Stimulated activated CD8-positive, alpha-beta memory T cell treated with anti-CD3 and anti-CD28 coated beads, Interleukin-4, amount 100 ng/mL, for 4 hours (primary cell): ENCODE results near the gene USP32.
"Not testable (repeated sequence)": the region's sequence is repeated elsewhere in the genome, so short reads cannot be mapped to it uniquely, and the experiment has no call there.

ENCODE experiments used
- DNase-seq, 2 donors: peaks; one replicate each; pipeline ENCODE4 v3.0.0-alpha.2; 2020; ENCODE audit warnings: low read depth in 2 of 2, low spot score in 1 of 2

USP32 gene, protein sequence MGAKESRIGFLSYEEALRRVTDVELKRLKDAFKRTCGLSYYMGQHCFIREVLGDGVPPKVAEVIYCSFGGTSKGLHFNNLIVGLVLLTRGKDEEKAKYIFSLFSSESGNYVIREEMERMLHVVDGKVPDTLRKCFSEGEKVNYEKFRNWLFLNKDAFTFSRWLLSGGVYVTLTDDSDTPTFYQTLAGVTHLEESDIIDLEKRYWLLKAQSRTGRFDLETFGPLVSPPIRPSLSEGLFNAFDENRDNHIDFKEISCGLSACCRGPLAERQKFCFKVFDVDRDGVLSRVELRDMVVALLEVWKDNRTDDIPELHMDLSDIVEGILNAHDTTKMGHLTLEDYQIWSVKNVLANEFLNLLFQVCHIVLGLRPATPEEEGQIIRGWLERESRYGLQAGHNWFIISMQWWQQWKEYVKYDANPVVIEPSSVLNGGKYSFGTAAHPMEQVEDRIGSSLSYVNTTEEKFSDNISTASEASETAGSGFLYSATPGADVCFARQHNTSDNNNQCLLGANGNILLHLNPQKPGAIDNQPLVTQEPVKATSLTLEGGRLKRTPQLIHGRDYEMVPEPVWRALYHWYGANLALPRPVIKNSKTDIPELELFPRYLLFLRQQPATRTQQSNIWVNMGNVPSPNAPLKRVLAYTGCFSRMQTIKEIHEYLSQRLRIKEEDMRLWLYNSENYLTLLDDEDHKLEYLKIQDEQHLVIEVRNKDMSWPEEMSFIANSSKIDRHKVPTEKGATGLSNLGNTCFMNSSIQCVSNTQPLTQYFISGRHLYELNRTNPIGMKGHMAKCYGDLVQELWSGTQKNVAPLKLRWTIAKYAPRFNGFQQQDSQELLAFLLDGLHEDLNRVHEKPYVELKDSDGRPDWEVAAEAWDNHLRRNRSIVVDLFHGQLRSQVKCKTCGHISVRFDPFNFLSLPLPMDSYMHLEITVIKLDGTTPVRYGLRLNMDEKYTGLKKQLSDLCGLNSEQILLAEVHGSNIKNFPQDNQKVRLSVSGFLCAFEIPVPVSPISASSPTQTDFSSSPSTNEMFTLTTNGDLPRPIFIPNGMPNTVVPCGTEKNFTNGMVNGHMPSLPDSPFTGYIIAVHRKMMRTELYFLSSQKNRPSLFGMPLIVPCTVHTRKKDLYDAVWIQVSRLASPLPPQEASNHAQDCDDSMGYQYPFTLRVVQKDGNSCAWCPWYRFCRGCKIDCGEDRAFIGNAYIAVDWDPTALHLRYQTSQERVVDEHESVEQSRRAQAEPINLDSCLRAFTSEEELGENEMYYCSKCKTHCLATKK (N-terminal part only)

DNA sequence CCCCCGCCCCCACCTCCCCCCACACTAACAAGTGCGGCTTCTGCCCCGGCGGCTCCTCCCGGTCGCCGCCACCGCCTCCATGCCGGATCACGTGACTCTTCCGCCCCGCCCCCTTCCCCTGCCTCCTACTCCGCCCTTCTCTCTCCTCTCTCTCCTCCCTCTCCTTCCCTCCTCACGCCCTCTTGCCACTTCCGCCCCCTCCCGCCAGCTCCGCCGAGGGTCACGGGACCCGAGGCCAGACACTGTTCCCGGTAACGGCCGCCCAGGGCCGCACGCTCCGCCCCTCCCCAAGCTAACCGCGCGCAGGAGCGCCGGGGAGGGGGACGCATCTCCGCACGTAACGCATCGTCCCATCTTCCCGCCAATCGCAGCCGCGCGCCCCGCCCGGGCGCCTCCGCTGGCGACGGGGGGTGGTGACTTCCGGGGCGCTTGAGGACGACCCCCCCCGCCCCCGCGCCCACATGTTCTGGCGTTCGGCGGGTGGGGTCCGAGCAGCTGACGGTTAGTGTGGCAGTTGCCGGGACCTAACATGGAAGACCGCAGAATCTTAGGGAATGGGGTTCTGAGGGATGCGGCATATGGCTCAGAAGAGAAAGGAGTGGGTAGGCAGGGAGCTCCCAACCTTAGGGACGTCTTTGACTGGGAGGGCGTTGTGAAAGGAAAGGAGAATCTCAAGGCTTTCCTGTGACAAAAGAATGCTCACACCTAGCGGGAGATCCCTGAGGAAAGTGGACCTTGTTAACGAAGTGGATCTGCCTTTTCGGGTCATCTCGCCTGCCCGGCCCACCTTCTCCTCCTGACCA is at the start of gene USP32:
Gene USP32 (minus strand): TSS at position 92 of the 803 bp plus-strand sequence. CDS start 194 bp downstream, outside the sequence.
- DNase-seq: peak; percentile 95 to 97

DNA sequence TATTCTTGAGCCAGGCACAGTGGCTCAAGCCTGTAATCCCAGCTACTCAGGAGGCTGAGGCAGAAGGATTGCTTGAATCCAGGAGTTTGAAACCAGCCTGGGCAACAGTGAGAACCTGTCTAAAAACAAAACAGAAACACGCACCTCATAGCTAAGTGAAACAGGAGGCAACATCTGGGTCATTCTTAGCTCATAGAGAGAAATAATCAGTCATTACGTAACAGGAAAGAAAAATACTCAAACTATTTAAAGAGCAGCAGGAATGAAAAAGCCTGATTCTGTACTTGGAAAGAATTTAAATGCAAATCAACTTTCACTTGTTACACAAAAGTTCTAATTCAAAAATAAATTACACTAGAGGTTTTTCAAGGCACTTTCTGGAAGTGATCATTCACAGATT is 47.6 kb upstream of the USP32 start:
- DNase-seq: no peak

DNA sequence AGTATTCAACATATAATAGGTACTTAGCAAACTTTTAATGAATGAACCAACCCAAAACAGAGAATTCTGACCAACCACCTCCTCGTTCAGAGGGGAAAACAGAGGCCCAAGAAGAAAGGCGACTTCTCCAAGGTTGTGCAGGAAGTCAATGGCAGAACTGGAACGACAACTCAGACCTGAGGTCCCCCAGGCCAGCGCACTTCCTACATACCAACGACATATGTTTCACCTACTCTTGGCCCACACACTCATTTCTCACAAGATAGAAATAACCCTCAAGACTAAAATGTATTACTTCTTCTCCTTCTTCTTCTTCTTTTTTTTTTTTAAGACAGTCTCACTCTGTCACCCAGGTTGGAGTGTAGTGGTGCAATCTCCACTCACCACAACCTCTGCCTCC is 44.7 kb upstream of the USP32 start:
- no peak for DNase-seq

DNA sequence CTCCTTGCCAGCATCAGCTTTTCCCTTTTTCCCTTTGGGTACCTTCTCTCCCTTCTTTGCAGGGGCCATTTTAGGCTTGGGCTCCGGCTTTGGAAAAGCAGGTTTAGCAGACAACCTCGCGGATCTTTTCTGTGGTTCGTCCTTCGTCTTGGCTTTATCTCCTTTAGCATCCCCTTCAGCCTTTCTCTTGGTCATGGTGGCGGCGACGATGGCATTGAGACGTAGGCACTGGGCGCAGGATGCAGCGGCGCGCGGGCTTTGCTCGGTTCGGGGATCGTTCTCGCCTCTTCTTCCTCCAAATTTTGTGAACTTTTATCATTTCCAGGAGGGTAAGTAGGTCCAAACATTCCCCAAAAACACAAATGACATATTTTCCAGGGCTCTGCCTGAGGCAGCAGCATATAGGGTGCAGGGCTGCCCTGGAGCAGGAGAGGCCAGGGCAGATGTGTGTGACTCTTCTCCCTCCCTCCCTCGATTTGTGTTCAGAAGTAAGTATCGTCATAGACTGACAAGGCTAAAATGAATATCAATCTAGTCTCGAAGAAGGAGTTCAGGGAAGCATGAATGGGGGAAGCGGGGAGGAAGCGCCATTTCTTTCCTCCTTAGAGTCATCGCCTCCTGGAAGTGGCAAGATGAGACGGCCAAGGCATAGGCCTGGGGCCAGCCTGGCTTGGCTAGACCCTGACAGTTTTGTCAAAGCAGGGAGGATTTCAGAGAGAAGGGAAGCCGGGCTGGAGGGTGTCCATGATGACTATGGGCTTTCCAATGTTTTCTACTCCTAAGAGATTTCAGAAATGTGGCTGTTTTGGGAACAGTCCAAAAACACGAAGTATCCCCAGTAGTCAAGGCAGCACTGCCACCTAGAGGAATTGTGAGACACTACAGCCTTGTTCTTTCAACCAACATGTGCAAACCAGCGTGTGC is 43.6 kb upstream of the USP32 start:
- DNase-seq: peak in 1 of 2 donors; percentile 26

DNA sequence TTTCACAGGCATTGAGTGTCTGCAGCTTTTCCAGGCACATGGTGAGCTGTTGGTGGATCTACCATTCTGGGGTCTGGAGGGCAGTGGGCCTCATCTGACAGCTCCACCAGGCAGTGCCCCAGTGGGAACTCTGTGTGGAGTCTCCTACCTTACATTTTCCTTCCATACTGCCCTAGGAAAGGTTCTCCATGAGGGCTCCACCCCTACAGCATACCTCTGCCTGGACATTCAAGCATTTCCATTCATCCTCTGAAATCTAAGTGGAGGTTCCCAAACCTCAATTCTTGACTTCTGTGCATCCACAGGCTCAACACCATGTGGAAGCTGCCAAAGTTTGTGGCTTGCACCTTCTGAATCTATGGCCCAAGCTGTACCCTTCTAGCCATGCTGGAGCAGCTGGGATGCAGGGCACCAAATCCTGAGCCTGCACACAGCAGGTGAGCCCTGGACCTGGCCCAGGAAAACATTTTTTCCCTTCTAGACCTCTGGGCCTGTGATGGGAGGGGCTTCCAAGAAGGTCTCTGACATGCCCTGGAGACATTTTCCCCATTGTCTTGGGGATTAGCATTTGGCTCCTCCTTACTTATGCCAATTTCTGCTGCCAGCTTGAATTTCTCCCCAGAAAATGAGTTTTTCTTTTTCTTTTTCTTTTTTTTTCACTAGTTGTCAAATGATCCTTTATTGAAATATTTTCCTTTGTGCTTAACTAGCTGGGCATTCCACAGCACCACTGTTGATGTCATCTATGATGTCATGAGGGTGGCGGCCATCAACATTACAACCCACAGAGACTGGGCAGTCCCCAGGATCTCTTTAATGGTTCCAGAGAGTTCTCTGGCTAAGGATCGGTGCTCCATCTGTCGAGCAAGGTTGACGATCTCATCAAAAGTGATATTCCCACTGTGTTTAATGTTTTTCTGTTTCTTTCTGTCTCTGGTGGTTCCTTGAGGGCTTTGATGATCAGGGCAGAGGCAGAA is 41.4 kb upstream of the USP32 start:
- DNase-seq: not testable (repeated sequence)

DNA sequence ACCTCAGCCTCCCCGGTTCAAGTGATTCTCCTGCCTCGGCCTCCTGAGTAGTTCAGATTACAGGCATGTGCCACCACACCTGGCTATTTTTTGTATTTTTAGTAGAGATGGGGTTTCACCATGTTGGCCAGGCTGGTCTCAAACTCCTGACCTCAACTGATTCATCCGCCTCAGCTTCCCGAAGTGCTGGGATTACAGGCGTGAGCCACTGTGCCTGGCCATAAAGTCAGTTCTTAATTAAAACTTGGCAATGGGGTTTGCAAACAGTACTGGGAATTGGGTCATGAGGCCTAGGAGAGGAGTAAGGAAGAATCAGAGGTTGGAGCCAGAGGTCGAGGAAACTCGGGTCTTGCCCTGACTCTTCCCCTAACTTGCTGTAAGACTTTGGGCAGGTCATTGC is 38.6 kb upstream of the USP32 start:
- DNase-seq: not testable (repeated sequence)

DNA sequence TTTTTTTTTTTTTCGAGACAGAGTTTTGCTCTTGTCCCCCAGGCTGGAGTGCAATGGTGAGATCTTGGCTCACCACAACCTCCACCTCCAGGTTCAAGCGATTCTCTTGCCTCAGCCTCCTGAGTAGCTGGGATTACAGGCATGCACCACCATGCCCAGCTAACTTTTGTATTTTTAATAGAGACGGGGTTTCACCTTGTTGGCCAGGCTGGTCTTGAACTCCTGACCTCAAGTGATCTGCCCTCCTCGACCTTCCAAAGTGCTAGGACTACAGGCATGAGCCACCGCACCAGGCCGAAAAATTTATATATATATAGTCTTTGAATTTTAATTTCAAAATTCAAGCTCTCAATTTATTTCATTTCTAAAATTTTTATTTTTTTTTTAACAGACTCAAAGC is 36.6 kb upstream of the USP32 start:
- not testable (repeated sequence) for DNase-seq

DNA sequence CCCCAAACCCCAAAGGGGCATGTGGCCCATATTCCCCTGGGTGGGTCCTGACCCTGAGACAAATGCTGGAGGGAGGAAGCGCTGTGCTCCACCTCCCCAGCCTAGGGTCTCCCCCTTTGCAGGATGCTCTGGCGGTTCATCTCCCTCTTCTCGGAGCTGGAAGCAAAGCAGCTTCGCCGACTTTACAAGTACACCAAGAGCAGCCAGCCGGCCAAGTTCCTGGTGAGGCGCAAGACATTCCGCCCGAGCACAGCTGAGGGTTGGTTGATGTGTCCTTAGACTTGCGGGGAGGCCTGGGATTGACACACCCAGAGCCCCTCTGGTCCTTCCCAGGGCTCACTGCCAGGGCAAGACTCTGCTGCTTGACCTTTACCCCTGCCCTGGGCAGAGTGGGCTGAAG is 34.7 kb upstream of the USP32 start:
- DNase-seq: no peak

DNA sequence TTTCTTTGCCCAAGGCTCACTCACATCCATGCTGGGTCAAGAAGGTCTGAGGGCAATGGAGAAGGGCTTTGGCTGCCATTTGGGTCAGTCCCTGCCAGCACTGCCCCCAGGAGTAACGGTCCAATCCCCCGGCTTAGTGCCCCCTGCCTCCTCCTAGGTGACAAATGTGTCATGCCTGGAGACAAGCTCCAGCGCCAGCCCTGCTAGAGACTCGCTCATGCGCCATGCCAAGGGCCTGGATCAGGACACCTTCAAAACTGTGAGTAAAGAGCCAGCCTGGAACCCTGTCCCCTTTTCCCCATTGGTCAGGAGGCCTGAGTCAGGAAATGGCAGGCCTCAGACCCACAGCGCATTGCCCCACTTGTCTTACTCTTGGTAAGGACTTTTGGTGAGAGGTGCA is 33.7 kb upstream of the USP32 start:
- DNase-seq: no peak

DNA sequence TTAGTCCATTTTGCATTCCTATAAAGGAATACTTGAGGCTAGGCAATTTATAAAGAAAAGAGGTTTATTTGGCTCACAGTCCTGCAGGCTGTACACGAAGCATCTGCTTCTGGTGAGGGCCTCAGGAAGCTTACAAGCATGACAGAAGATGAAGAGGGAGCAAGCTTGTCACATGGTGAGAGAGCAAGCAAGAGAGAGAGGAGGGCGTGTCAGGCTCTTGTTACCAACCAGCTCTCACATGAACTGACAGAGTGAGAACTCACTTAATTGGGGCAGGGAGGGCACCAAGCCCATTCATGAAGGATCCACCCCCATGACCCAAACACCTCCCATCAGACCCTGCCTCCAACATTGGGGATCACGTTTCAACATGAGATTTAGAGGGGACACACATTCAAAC is 31.9 kb upstream of the USP32 start:
- no peak for DNase-seq

DNA sequence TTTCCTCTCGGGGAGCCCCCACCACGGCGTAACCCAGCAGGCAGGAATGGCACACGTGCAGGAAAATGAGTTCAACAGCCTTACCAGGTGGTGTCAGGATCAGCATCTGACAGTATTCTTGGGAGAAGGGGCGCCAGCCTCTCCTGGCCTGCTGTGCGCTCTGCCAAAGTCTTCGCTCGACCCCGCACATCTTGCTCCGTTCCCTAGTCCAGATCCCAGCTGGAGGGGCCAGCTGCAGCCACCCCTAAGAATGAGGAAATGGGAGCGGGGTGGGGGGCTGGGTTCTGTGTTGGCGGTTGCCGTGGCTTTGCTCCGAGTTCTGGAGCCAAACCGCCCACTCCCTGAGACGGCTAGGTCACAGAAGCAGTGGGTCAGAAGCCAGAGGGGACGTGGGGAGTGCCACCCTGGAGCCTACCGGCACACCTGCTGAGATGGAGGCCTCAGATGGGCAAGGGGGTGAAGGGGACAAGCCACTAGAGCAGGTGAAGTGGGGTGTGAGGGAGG is 30.3 kb upstream of the USP32 start, which contains the start of gene CHCT1:
Gene CHCT1 (plus strand): TSS at position 328 of the 504 bp plus-strand sequence. CDS start 104 bp downstream, at position 432.
- no peak for DNase-seq

DNA sequence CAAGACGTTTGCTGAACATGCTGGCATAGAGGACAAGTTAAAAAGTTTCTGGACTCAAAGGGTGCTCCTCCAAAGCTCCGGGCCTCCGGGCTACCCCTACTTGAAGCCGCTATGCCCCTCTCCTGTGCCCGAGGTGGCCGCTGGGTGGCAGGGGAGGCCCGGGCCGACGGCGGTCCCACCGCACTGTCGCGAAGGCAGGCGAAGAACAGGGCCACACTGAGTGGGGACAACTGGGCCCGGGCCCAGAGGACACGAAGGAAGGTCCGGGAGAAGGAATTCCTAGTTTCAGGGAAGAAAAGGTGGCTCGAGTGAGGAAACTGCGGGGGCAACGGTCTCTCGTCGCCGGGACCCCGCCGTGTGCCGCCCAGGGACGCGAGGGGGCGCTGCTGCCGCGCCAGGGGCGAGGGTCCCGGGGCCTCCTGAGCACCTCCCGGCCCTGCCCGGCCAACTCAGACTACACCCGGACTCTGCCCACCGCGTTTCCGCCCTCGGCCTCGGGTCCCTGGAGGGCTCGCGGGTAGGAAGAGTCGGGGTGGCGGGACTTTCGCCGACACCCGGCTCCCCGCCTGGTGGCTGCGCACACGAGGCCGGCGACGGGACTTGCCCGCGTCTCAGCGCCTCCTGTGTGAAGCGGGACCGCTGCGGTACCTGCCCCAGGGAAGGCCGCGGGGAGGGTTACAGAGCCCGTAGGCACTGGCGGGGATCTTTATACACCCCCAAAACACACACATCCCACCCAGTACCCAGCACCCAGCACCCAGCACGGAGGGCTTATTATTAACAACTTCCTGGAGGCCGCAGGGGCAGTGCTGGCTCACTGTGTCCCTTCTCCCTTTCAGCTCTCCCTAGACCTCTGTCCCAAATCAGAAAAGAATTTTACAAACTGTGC is 29.6 kb upstream of the USP32 start:
- DNase-seq: peak; percentile 49 to 50

DNA sequence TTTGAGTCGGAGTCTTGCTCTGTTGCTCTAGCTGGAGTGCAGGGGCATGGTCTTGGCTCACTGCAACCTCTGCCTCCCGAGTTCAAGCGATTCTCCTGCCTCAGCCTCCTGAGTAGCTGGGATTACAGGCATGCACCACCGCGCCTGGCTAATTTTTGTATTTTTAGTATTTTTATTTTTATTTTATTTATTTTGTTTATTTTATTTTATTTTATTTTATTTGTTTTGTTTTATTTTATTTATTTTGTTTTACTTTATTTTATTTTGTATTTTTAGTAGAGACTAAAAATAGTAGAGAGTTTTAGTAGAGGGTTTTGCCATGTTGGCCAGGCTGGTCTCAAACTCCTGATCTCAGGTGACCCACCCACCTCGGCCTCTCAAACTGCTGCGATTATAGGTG is 27.9 kb upstream of the USP32 start:
- not testable (repeated sequence) for DNase-seq

DNA sequence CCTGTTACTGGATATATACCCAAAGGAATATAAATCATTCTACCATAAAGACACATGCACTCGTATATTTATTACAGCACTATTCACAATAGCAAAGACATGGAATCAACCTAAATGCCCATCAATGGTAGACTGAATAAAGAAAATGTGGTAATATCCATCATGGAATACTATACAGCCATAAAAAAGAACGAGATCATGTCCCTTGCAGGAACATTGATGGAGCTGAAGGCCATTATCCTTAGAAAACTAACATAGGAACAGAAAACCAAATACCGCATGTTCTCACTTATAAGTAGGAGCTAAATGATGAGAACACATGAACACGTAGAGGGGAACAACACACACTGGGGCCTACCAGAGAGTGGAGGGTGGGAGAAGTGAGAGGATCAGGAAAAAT is 27.1 kb upstream of the USP32 start:
- DNase-seq: not testable (repeated sequence)

DNA sequence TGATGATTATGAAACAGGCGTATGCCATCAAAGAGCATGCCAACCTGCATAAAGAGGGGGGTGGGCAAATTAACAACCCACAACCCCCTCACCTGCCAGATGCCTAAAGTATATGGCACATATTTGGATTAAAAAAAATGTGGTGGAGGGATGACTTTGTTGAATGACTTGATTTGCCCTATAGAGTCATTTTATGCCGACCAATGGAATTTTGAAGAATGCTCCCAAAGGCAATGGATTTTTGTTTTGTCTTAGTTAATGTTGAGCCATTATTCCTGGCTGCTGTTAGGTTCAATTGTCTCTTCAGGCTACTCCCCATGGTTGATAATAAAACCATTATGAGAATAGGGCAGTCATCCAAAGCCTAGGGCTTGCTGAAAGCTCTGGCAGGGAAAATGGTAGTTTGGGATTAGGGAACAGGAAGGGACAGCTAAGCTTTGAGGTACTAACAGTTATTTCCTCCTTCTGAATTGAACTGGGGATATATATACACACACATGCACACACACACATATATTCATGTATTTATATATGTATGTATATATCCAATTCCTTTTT is 24.5 kb upstream of the USP32 start:
- no peak for DNase-seq

DNA sequence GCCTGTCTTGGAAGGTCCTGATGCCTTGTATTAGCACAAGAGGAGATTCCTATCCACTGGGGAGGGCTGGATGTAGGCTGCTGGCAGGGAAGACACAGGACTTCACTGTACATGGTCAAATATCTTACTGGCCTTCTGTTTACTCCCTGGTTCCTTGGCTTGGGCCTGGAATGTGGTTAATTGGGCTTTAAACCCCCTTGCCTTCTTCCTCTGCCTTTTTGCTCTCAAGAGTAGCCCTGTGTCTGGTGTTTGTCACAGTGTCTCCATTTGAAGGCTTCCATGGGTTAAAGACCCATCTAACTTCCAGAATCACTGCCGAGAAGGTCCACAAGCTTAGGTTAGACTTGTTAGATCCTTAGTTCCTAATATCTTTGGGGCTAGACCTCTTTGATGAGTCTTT is 23.2 kb upstream of the USP32 start:
- no peak for DNase-seq

DNA sequence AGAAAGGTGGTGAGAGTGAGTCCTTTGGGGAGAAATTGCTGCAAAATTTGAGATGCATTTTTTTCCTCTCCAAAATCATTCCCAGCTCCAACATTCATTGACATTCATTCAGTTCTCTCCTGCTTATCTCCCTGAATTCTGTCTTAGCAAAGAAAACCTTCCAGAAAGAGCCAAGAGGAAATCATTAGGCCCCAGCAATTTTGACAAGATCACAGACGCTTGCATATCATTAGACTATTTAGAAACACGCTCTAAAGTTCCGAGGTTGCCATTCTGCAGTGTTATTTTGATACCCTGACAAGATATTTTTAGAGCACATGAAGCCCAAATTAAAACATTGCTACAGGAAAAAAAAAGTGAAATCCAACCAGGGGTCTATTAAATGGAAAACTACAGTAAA is 20.8 kb upstream of the USP32 start:
- DNase-seq: no peak
